Transverse colon (tissue), 4 donors: ENCODE results near the gene CRYGN.

Experiments used
- EP300 ChIP-seq: sonication (generic); formaldehyde crosslinking; IDR thresholded peaks from one replicate; pipeline ENCODE4 v1.6.1; 2017; ENCODE audit warnings: antibody characterized with exemption, low read depth
- POLR2AphosphoS5 ChIP-seq, 3 donors: sonication (generic); formaldehyde crosslinking; IDR thresholded peaks; one replicate each; pipeline ENCODE4 v1.6.1; 2016; ENCODE audit warnings: antibody characterized with exemption in 3 of 3
- TF ChIP-seq, protein P1 (sequence below), 5 experiments: fragments of 200-600 bp in 3 of 5; fragments of 450-650 bp in 2 of 5; sonication (generic) in 3 of 5; IDR thresholded peaks; 1 replicate in 2 of 5; 2 replicates in 3 of 5; pipeline ENCODE4 v1.5.1; 2016 to 2017; ENCODE audit warnings: antibody characterized with exemption in 5 of 5, inconsistent platforms in 3 of 5, mild to moderate bottlenecking in 2 of 5, moderate library complexity in 1 of 5

DNA sequence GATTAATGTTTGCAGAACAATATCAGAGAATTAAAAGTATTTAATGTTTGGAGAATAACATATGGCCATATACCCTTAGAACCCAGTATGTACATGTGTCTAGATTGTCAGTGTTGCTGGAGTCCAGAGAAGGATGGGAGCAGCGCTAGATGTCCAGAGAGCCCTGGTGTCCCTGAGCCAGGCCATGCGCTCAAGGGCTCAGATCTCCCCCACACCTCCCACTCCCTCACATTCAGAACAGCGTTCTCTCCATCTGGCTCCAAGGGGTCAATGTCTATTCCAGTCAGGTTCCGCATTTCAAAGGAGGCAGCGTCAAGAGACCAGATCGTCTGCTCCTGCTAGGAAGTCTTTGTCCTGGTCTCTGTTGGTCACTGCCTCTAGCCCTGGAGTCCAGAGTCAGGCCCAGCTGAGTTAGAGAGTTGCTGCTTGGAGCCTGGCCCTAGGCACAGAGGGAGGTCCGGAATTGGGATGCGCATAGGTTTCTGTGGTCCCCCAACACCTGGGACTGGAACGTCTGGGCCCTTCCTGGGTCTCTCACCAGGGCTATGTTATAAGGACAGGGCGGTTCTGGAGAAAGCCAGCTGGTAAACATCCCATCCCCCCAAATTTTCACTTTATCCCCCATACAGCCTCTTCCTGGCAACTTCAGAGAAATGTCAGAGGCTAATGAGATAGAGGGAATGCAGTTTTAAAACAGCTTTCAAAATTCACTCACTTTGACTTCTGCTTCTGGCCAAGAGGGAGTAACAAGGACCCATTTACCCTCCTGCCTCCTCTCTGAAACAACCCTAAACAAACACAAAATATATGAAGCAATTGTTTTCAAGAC, 23.6 kb downstream of the CRYGN start:
- TF ChIP-seq, protein P1, sequence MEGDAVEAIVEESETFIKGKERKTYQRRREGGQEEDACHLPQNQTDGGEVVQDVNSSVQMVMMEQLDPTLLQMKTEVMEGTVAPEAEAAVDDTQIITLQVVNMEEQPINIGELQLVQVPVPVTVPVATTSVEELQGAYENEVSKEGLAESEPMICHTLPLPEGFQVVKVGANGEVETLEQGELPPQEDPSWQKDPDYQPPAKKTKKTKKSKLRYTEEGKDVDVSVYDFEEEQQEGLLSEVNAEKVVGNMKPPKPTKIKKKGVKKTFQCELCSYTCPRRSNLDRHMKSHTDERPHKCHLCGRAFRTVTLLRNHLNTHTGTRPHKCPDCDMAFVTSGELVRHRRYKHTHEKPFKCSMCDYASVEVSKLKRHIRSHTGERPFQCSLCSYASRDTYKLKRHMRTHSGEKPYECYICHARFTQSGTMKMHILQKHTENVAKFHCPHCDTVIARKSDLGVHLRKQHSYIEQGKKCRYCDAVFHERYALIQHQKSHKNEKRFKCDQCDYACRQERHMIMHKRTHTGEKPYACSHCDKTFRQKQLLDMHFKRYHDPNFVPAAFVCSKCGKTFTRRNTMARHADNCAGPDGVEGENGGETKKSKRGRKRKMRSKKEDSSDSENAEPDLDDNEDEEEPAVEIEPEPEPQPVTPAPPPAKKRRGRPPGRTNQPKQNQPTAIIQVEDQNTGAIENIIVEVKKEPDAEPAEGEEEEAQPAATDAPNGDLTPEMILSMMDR (IDR thresholded peaks at IDR 0.05), result no peak
- TF ChIP-seq EP300, result no peak
- TF ChIP-seq POLR2AphosphoS5 (IDR thresholded peaks at IDR 0.05), result no peak
